Lower leg skin (tissue), 4 donors: ENCODE results near the gene GAK. TPM values are rescaled to one million over a fixed set of nuclear protein-coding genes. Genes with fewer than 3 reads are reported as not detected.

Source experiments
- DNase-seq, 2 donors: peaks; one replicate each; pipeline ENCODE4 v3.0.0-alpha.2; 2019; ENCODE audit warnings: low spot score in 2 of 2
- H3K4me3 ChIP-seq: fragments of 200-600 bp; sonication (generic); 2 replicates; pipeline ENCODE4 v1.5.1; 2017; ENCODE audit warnings: mild to moderate bottlenecking, low read depth; ENCODE audit not compliant: poor library complexity, severe bottlenecking
- CTCF ChIP-seq, 3 donors: fragments of 450-650 bp; IDR thresholded peaks; one replicate each; pipeline ENCODE4 v1.5.1; 2016; ENCODE audit warnings: antibody characterized with exemption in 3 of 3, mild to moderate bottlenecking in 3 of 3, moderate library complexity in 2 of 3
- POLR2A ChIP-seq, 2 donors: fragments of 450-650 bp; IDR thresholded peaks; one replicate each; pipeline ENCODE4 v1.6.1; 2016 to 2017; ENCODE audit warnings: antibody characterized with exemption in 2 of 2, mild to moderate bottlenecking in 1 of 2, moderate library complexity in 1 of 2
- WGBS, 2 donors: methylation state at CpG; one replicate each; pipeline ENCODE4 v1.1.5; 2018; 5-methylcytosine and 5-hydroxymethylcytosine counted together
- intact Hi-C: fragments of 100-400 bp; cut with DNase I; formaldehyde crosslinking; loops from one replicate; pipeline ENCODE4 v1.15.0; 2023; ENCODE audit warnings: low total_unique reads
- total RNA-seq, 4 donors: library from RNA; depleted of rRNA; stranded (reverse); fragments of >200 nt; gene quantifications; one replicate each; pipeline ENCODE4 v1.1.0, GENCODE V29; 2016

GAK gene
- total RNA-seq, 4 donors from 2014 or later = 94.7 to 154 (median 108) TPM

DNA sequence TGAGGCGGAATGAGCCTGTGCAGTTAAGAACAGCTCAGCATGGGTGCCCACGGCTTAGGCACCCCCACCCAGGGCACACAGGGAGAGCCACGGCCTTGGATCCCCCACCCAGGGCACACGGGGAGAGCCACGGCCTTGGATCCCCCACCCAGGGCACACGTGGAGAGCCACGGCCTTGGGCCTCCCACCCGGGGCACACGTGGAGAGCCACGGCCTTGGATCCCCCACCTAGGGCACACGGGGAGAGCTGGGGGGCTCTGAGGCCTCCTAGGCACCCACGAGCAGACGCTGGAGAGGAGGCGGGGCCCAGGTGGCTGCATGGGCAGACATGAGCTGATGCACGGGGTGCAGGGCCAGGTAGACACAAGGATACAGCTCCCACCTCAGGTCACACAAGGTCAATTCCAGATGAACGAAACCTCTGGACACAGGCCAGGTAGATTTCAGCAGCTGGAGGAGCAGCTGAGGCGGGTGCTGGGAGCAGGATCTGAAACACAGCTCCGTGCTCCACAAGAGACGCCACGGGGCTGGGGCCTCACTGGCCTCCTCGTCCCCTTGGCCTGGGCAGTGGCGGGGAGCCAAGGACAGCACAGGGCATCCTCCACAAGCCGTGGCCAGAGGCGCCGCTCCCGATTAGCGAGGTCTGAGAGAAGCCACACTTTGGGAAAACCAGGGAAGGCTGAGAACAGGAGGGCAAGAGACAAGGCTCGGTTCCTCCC, 30.8 kb downstream of the GAK start:
- TF ChIP-seq POLR2A (IDR thresholded peaks at IDR 0.05) (no peak), CTCF (IDR thresholded peaks at IDR 0.05) (no peak)
- no peak for DNase-seq
- WGBS, 2 donors = 89 to 94% methylated on average over 27 to 28 of the region's 28 CpGs
- intact Hi-C loops = no loop called here
- no peak overlapping the region for H3K4me3 ChIP-seq

GRCh38 chr4:900721-901120, 31.4 kb downstream of the GAK start:
- intact Hi-C loops = no loop called here
- no peak overlapping the region for H3K4me3 ChIP-seq
- TF ChIP-seq CTCF (IDR thresholded peaks at IDR 0.05) (no peak), POLR2A (IDR thresholded peaks at IDR 0.05) (no peak)
- no peak for DNase-seq
- 88 to 91% methylated on average over 6 of the region's 6 CpGs for WGBS, 2 donors

DNA sequence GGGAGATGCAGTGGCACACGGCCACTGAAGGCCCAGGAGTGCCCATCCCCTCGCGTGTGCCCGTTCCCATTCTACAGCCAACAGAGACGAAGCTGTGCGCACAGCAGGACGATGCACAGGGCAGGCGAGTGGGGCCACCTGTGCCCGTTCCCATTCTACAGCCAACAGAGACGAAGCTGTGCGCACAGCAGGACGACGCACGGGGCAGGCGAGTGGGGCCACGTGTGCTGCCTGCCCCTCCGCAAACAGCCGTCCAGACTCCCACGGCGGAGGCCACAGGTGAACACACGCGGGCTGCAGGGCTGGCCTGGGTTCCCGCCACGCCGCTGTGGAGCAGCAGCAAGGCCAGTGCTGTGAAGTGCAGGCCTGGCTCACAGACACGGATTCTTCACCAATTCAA, 32.0 kb downstream of the GAK start:
- DNase-seq = no peak
- intact Hi-C loops = no loop called here
- TF ChIP-seq CTCF (IDR thresholded peaks at IDR 0.05) = no peak
- no peak for TF ChIP-seq POLR2A (IDR thresholded peaks at IDR 0.05)
- no peak overlapping the region for H3K4me3 ChIP-seq
- WGBS, 2 donors = 93 to 96% methylated on average over 24 to 26 of the region's 26 CpGs

DNA sequence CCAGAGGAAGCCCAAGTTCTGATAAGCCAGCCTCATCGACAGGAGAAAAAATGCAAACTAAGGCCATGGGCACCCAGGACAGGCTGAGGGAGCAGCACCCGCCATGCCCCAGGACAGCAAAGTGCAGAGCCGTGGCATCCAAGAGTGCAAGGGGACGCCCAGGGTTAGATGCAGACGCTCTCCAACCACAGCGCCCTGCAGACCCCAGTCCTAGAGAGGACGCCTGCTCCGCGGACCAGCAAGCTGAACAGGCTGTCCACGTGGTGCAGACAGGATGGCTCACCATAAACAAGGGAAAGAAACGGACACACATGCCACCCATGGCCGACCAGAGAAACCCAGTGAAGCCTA, 32.6 kb downstream of the GAK start:
- 93 to 94% methylated on average over 10 to 12 of the region's 12 CpGs for WGBS, 2 donors
- TF ChIP-seq POLR2A (IDR thresholded peaks at IDR 0.05) = no peak
- no peak for TF ChIP-seq CTCF (IDR thresholded peaks at IDR 0.05)
- intact Hi-C loops = no loop called here
- no peak for DNase-seq
- no peak overlapping the region for H3K4me3 ChIP-seq

DNA sequence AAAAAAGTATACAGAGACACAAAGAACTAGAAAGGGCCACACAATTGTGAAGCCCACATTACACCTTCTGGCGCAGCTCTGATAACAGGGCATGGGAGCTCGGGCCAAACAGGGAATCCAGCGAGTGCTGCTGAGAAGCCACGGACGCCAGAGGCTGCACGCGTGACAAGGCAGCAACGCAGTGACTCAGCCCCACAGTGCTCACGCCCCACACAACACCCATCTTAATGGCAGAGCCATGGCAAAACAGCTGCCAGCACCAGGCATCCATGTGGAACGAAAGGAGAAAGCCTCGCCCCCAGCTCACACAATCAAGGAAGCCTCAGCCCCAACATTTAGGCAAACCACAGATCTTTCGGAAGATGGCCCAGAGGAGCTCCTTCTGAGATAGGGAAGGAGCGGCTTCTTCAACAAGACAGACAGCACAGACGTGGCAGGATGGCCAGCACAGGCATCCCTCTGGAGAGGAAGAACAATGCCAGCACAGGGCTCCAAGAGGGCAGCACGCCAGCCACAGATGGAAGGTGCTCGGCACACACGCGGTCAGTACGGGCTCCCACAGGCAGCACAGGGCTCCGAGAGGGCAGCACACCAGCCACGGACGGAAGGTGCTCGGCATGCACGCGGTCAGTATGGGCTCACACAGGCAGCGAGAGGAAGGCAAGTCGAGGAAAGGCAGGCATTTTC, 33.1 kb downstream of the GAK start:
- WGBS, 2 donors = 88 to 91% methylated on average over 27 of the region's 27 CpGs
- intact Hi-C loops = no loop called here
- DNase-seq = no peak
- TF ChIP-seq CTCF (IDR thresholded peaks at IDR 0.05) = no peak
- TF ChIP-seq POLR2A (IDR thresholded peaks at IDR 0.05) = no peak
- H3K4me3 ChIP-seq = no peak overlapping the region
